ENCODE results near the gene ITPR3.

The ITPR3 gene

DNA sequence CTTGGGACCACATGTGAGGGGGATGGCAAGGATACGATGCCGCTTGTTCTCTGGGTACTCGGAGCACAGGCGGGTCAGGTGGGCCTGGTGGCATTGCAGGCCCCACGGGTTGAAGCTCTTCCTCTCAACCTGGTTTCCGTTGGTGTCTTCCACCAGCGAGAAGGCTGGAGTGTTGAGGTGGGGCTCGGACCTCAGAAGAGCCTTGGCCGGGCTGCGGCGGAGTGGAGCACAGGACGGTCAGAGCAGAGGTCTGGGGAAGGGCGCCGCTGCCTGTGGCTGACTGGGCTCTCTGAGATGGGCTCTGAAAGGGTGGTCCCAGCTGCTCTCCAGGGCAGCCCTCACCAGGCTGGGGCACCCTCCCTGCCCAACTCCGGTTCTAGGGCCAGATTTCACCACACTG lies 105.6 kb downstream of the ITPR3 start:
- TF ChIP-seq EGR1 (IDR thresholded peaks at IDR 0.05) (no peak), CREB1 (IDR thresholded peaks at IDR 0.05; ENCODE audit: low read depth) (no peak), NFIC (IDR thresholded peaks at IDR 0.05) (no peak), REST (IDR thresholded peaks at IDR 0.05; ENCODE audit: low read depth) (no peak), RAD21 (IDR thresholded peaks at IDR 0.05; ENCODE audit: low read depth) (no peak), EP300 (IDR thresholded peaks at IDR 0.05; ENCODE audit: borderline replicate concordance) (no peak), FOXM1 (IDR thresholded peaks at IDR 0.05; ENCODE audit: borderline replicate concordance, low read depth) (no peak), TCF12 (IDR thresholded peaks at IDR 0.05; ENCODE audit: low read depth) (no peak), TAF1 (IDR thresholded peaks at IDR 0.05; ENCODE audit: low read depth) (no peak), ZBTB7A (IDR thresholded peaks at IDR 0.05; ENCODE audit: low read depth) (no peak), TEAD4 (IDR thresholded peaks at IDR 0.05) (no peak), YY1 (IDR thresholded peaks at IDR 0.05; ENCODE audit: low read depth) (no peak), CEBPB (IDR thresholded peaks at IDR 0.05) (no peak)
- TF ChIP-seq, protein P1, sequence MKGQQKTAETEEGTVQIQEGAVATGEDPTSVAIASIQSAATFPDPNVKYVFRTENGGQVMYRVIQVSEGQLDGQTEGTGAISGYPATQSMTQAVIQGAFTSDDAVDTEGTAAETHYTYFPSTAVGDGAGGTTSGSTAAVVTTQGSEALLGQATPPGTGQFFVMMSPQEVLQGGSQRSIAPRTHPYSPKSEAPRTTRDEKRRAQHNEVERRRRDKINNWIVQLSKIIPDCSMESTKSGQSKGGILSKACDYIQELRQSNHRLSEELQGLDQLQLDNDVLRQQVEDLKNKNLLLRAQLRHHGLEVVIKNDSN (IDR thresholded peaks at IDR 0.05) = no peak
- TF ChIP-seq, protein P2, sequence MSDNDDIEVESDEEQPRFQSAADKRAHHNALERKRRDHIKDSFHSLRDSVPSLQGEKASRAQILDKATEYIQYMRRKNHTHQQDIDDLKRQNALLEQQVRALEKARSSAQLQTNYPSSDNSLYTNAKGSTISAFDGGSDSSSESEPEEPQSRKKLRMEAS (IDR thresholded peaks at IDR 0.05) = no peak

DNA sequence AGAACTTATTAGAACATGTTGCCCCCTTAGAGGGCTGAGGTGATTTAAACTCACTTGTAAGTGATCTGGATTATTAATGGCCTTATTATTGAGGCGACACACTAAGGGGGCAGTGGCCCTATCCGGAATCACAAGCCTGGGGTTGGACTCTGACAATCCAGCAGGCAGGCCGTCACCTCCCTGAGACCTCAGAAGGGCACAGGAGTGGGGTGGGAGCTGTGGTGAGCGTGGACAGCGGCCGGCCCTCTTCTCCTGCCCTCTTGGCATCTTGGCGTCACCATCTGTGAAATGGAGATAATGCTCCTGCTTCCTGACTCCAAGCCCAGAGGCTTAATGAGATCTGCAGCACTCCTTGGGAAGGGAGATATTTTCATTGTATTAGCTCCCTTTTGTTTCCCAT lies 106.0 kb downstream of the ITPR3 start:
- TF ChIP-seq RAD21 (IDR thresholded peaks at IDR 0.05; ENCODE audit: low read depth) (no peak), CEBPB (IDR thresholded peaks at IDR 0.05) (no peak), REST (IDR thresholded peaks at IDR 0.05; ENCODE audit: low read depth) (no peak), TAF1 (IDR thresholded peaks at IDR 0.05; ENCODE audit: low read depth) (no peak), YY1 (IDR thresholded peaks at IDR 0.05; ENCODE audit: low read depth) (no peak), TCF12 (IDR thresholded peaks at IDR 0.05; ENCODE audit: low read depth) (no peak), EGR1 (IDR thresholded peaks at IDR 0.05) (no peak), ZBTB7A (IDR thresholded peaks at IDR 0.05; ENCODE audit: low read depth) (no peak), NFIC (IDR thresholded peaks at IDR 0.05) (no peak), TEAD4 (IDR thresholded peaks at IDR 0.05) (no peak), CREB1 (IDR thresholded peaks at IDR 0.05; ENCODE audit: low read depth) (no peak), EP300 (IDR thresholded peaks at IDR 0.05; ENCODE audit: borderline replicate concordance) (no peak), FOXM1 (IDR thresholded peaks at IDR 0.05; ENCODE audit: borderline replicate concordance, low read depth) (no peak)
- TF ChIP-seq, protein P2 (IDR thresholded peaks at IDR 0.05) = no peak
- TF ChIP-seq, protein P1 (IDR thresholded peaks at IDR 0.05) = no peak

DNA sequence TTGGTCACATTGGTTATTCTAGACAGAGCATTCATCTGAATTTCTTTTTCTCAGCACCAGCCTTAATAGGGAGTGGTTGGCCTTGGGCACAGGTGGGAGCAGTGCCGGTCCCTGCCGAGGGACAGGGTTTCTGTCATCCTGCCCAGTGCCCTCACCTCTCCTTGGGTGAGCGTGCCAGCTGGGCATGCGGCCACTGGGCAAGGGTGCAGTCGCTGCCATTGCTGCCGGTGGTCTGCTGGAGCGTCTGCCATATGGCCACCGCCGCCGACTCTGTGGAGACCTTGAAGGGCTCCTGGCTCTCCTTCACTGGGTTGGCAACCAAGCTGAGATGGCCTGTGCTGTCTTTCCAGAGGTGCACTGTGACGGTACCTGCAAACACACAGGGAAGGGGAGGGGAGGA lies 106.8 kb downstream of the ITPR3 start:
- TF ChIP-seq YY1 (IDR thresholded peaks at IDR 0.05; ENCODE audit: low read depth) (no peak), REST (IDR thresholded peaks at IDR 0.05; ENCODE audit: low read depth) (no peak), FOXM1 (IDR thresholded peaks at IDR 0.05; ENCODE audit: borderline replicate concordance, low read depth) (no peak), CREB1 (IDR thresholded peaks at IDR 0.05; ENCODE audit: low read depth) (no peak), RAD21 (IDR thresholded peaks at IDR 0.05; ENCODE audit: low read depth) (no peak), ZBTB7A (IDR thresholded peaks at IDR 0.05; ENCODE audit: low read depth) (no peak), TCF12 (IDR thresholded peaks at IDR 0.05; ENCODE audit: low read depth) (no peak), CEBPB (IDR thresholded peaks at IDR 0.05) (no peak), TEAD4 (IDR thresholded peaks at IDR 0.05) (no peak), NFIC (IDR thresholded peaks at IDR 0.05) (no peak), TAF1 (IDR thresholded peaks at IDR 0.05; ENCODE audit: low read depth) (no peak), EGR1 (IDR thresholded peaks at IDR 0.05) (no peak), EP300 (IDR thresholded peaks at IDR 0.05; ENCODE audit: borderline replicate concordance) (no peak)
- TF ChIP-seq, protein P1 (IDR thresholded peaks at IDR 0.05) = no peak
- TF ChIP-seq, protein P2 (IDR thresholded peaks at IDR 0.05) = no peak

Data from Ishikawa (cell line).